ENCODE data around the gene SMIM24.

SMIM24 gene

GRCh38 chr19:3507371-3508120 lies 27.2 kb upstream of the SMIM24 start:
- no peak for TF ChIP-seq CREB1 (IDR thresholded peaks at IDR 0.05; ENCODE audit: low read depth)
- TF ChIP-seq FOXM1 (IDR thresholded peaks at IDR 0.05; ENCODE audit: borderline replicate concordance, low read depth) = no peak
- no peak for TF ChIP-seq ZBTB7A (IDR thresholded peaks at IDR 0.05; ENCODE audit: low read depth)
- no peak for TF ChIP-seq EP300 (IDR thresholded peaks at IDR 0.05; ENCODE audit: borderline replicate concordance)
- no peak for TF ChIP-seq TEAD4 (IDR thresholded peaks at IDR 0.05)
- TF ChIP-seq CEBPB (IDR thresholded peaks at IDR 0.05) = no peak
- no peak for TF ChIP-seq YY1 (IDR thresholded peaks at IDR 0.05; ENCODE audit: low read depth)
- TF ChIP-seq, protein P1, sequence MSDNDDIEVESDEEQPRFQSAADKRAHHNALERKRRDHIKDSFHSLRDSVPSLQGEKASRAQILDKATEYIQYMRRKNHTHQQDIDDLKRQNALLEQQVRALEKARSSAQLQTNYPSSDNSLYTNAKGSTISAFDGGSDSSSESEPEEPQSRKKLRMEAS (IDR thresholded peaks at IDR 0.05) = no peak
- no peak for TF ChIP-seq EGR1 (IDR thresholded peaks at IDR 0.05)
- no peak for TF ChIP-seq REST (IDR thresholded peaks at IDR 0.05; ENCODE audit: low read depth)
- TF ChIP-seq TAF1 (IDR thresholded peaks at IDR 0.05; ENCODE audit: low read depth) = no peak
- TF ChIP-seq RAD21 (IDR thresholded peaks at IDR 0.05; ENCODE audit: low read depth) = no peak
- TF ChIP-seq USF1 (IDR thresholded peaks at IDR 0.05) = no peak

- TF ChIP-seq ZBTB7A (IDR thresholded peaks at IDR 0.05; ENCODE audit: low read depth) (peak; percentile 54), REST (IDR thresholded peaks at IDR 0.05; ENCODE audit: low read depth) (no peak)
- TF ChIP-seq, protein P1 (IDR thresholded peaks at IDR 0.05) = peak; percentile 17; the same call in 1 of the 2 replicates
Measured at GRCh38 chr19:3506384-3507340, 26.3 kb upstream of the SMIM24 start.

GRCh38 chr19:3505598-3506383 lies 25.5 kb upstream of the SMIM24 start, which contains the start of gene FZR1:
Gene FZR1, plus strand, starts transcription at chr19:3506311. Its CDS starts 16,679 bp downstream, at chr19:3522990.
- TF ChIP-seq RAD21 (IDR thresholded peaks at IDR 0.05; ENCODE audit: low read depth) = no peak
- TF ChIP-seq TCF12 (IDR thresholded peaks at IDR 0.05; ENCODE audit: low read depth) = peak; percentile 63
- no peak for TF ChIP-seq ZBTB7A (IDR thresholded peaks at IDR 0.05; ENCODE audit: low read depth)
- peak; percentile 62 for TF ChIP-seq YY1 (IDR thresholded peaks at IDR 0.05; ENCODE audit: low read depth)
- peak; percentile 31; the same call in 1 of the 2 replicates for TF ChIP-seq EP300 (IDR thresholded peaks at IDR 0.05; ENCODE audit: borderline replicate concordance)
- peak; percentile 69 for TF ChIP-seq TAF1 (IDR thresholded peaks at IDR 0.05; ENCODE audit: low read depth)
- TF ChIP-seq NFIC (IDR thresholded peaks at IDR 0.05) = 0 out of 2 replicates have a peak, but pooled peaks have one; percentile 18
- TF ChIP-seq EGR1 (IDR thresholded peaks at IDR 0.05) = peak; percentile 44; the same call in 1 of the 2 replicates
- no peak for TF ChIP-seq REST (IDR thresholded peaks at IDR 0.05; ENCODE audit: low read depth)
- TF ChIP-seq, protein P1 (IDR thresholded peaks at IDR 0.05) = peak; percentile 86
- peak; percentile 100 for TF ChIP-seq FOXM1 (IDR thresholded peaks at IDR 0.05; ENCODE audit: borderline replicate concordance, low read depth)
- no peak for TF ChIP-seq TEAD4 (IDR thresholded peaks at IDR 0.05)
- TF ChIP-seq CREB1 (IDR thresholded peaks at IDR 0.05; ENCODE audit: low read depth) = peak; percentile 95
